HG03280 (cell line): ENCODE data around the gene OSBPL6.
A peak's percentile ranks its signal among the peaks of the same experiment; 100 is the strongest.

ENCODE experiments used
- ATAC-seq: cut with Tn5 transposase; IDR thresholded peaks from one replicate; pipeline ENCODE4 v1.9.1; 2021; ENCODE audit warnings: mild to moderate bottlenecking, moderate library complexity; ENCODE audit not compliant: unreplicated experiment

OSBPL6 gene

DNA sequence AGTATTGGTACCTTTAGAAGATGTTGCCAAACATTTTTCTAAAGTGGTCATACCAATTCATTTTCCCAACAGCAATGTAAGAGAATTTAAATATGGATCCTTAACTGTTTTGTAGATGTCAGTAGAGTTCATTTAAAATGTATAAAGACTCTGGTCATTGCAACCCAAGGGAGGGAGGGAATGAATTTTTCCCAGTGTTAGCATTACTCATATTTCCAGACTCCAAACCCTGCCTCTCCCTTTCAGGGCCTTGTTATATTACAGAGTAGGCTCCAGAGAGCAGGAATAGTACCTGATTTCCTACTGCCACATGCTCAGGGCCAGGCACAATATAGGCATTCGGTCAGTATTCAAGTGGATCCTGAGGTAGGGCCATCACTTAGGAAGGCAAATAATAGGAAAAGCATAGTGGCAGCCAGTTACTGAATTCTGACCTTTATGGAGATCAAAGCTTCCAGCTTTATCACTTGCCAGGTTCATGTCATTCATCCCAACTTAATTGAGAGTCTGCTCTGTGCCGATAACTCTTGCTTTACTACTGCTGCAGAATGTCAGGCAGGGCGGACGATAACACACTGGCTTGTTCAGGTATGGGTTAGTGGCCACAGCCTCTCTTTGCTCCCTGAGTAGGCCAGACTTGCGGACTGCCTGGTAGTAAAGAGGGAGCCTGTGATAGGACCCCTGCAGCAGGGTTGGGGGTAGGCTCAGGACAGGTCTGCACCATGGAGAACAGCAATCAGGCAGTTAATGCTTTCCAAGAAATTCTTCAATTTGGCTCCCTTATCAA is 75.3 kb downstream of the OSBPL6 start:
- ATAC-seq: no peak

DNA sequence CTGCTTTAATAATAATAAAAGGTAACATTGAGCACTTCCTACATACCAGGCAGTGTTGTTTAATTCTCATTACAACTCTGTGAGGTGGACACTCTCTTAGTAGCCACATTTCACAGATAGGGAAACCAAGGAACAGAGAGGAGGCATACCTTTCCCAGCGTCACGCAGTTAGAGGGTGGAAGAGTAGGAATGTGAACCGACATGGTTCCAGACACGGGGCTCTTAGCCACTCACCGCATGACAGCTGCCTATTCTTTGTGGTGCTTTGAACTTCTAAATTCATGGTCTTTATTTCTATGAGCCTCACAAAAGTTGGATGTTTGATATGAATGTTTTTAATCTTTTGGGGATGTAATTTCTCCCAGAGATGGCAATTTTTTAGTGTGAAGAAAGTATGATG is 76.0 kb downstream of the OSBPL6 start:
- no peak for ATAC-seq

DNA sequence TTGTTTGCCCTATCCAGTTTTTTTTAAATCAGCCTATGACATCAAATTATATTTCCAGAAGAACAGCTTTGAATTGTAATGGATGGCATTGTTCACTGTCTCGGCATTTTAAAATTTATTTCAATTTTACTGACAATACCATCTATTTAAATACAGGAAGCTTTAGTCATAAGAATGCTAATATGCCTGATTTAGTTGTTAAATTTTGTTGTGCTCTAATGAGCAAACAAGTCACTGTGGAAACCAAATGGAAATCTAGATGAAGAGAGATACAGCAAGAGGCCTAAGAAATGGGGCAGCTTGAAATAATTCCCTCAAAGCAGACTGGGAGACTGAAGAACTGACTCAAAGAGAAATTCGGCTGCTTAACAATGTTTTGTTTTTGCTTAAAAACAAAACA is 76.8 kb downstream of the OSBPL6 start:
- ATAC-seq: no peak

DNA sequence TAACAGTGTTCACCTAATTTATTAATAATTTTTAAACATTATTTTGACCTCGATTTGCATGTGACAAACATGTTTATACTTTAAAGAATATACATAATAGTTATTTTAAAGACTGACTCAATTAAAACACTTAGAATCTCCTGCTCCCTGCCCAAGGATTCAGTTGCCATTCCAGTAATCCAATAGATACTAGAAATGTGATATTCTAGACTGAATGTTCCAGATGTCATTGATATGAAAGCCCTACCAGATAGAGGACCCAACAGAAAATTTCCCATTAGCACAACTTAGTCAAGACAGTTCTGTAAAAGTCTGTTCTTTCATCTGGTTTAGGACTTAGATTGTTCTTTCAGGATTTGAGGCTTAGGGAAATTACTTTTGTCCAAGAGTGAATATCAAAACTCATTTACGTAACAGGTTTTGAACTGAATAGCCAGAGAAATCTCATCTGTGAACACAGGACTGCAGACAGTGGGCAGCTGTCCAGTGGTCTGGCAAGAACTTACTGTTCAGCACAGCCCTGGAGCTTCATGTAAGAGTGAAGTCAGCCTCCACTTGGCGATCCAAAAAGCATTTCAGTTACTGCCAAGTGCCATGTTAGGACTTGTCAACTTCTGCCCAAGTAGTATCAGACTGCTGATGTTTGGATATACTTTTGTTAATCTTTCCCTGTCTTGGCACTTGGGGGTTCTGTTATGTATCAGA is 77.5 kb downstream of the OSBPL6 start:
- no peak for ATAC-seq

DNA sequence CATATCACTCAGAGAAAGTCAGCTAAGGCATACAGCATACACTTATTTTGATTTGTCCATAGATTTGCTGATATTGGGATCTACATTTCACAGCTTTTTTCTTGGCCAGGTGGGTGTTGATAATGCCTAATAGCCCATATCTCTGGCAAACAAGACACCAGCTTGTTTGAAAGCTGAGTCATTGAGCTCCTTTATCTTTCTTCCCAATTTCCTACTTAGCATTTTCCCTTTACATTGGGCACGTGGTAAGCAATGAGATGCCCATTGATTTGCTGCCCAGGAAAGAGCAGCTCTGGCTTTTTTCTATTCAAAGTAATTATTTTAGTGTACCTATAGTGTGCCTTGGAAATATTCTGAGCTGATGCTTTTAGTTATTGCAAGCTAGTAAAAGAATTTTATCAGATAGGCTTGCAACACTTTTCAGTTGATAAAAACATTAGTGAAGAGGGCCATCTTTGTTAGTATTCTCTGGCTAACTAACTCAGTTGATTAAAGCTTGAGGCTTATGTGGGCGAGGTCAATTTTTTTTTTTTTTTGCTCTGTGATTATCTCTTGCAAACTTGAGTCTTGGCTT is 79.6 kb downstream of the OSBPL6 start:
- no peak for ATAC-seq

DNA sequence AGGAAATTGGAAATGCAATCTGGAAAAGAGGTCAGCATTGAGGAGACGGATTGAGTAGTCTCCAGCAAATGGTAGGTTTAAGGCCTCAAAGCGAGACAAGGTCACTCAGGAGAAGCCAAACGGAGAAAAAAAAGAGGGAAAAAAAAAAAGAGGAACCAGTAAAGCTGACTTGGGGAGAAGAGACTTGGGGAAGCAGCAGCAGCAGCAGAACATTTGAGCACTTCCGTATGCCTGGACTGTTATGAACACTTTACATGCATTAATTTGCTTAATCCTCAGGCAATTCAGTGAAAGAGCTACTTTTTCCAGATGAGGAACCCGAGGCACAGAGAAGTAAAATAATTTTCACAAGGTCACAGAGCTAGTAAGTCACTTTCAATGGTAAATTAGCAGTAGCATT is 81.3 kb downstream of the OSBPL6 start:
- ATAC-seq: no peak

DNA sequence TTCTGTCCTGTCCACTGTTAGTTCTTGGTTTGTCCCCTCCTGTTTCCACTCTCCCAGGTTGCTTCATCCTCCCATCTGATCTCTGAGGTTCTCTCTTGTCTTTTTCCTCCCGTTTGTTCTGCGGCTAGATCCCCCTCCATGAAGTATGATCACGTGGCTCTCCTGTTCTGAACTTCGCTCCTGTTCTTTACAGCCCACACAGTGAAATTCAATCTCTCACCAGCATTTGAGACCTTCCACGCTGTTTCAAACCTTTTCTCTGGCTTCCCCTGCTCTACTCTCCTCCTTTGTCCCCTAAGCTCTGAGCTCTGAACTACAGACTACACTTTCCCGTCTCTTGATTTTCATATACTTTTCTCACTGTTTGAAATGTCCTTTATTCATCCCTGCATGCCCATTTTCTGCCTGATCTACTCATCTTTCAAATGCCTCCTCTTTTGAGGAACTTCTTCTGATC is 83.5 kb downstream of the OSBPL6 start:
- ATAC-seq: no peak

DNA sequence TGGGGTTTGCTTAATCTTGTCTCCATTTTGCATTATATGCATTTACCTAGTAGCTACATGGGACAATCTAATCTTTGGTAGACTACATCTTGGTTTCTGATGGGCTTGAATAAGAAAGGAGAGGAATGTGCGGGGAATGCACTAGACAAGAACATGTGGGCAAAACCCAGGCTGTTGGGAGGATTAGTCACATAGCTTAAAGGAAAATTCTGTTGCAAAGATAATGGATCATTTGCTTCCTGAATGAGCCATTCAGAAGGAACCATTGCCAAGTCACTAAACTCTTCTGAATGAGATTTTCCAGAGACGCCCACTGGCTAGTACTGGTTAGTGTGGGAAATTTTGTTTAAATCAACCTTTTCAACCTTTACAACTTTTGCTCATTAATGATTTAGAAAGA is 84.8 kb downstream of the OSBPL6 start:
- no peak for ATAC-seq

DNA sequence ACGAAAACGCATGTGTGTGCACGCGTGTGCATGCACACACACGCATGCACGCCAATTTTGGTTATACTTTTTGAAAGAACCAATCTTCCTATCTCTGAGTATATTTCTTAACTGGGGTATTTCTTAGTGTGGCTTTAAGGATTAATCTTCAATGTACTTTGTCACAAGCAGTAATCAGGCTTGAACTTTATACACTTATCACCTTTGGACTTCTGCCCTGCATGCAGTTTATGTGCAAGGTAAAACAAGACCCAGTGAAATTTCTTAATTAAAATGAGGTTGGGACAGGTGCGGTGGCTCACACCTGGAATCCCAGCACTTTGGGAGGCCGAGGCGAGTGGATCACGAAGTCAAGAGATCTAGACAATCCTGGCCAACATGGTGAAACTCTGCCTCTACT is 85.3 kb downstream of the OSBPL6 start:
- ATAC-seq: no peak

DNA sequence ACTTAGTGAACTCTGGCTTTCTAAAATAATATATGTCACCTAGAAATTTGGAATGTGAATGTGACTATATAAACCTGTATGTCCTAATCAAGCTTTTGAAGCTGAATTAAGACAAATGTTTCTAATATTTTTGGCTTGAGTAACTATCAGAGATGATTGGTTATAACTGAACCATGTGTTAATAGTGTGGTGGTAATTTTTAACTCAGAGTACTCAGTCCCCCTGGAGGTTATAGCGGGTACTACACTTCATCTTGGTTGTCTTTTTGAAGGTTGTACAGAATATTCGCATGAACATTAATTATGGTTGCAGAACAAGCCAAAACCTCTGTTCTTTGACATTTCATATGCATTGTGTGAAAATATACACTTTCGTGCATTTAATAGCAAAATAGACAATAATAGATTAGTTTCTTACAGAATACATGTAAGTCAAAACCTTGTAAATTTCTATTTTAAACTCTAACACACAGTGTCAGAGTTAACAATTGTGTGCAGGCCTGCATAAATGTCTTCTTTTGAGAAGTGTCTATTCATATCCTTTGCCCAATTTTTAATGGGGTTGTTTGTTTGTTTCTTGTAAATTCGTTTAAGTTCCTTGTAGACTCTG is 86.0 kb downstream of the OSBPL6 start:
- ATAC-seq: peak; percentile 93

DNA sequence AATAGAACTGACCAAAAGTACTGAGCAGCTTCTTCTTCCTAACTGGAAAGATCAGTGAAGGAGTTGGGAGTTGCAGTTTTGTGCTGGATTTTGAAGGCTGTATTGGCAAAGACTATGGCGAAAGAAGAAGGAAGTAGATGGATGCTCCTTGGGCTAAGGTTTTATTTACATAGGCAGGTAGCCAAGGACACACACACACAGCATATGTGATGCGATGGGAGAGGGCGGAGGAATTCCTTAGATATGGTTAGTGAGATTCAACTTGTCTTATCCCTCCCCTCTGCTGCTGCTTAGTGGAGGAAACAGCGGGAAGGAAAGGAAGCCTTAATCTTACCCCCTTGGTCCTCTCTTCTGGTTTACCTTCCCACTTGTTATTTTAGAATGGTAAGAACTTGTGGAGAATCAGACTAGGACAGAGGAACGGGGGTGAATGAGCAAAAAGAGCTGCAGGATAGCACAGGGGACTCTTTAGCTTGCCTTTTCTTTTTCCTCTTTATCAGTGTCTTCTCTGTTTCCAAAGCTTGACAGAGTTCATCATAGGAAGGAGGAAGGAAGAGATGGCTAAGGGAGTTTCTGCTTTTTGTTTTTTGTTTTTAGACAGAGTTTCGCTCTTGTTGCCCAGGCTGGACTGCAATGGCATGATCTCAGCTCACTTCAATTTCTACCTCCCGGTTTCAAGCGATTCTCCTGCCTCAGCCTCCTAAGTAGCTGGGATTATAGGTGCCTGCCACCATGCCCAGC is 87.9 kb downstream of the OSBPL6 start:
- no peak for ATAC-seq

DNA sequence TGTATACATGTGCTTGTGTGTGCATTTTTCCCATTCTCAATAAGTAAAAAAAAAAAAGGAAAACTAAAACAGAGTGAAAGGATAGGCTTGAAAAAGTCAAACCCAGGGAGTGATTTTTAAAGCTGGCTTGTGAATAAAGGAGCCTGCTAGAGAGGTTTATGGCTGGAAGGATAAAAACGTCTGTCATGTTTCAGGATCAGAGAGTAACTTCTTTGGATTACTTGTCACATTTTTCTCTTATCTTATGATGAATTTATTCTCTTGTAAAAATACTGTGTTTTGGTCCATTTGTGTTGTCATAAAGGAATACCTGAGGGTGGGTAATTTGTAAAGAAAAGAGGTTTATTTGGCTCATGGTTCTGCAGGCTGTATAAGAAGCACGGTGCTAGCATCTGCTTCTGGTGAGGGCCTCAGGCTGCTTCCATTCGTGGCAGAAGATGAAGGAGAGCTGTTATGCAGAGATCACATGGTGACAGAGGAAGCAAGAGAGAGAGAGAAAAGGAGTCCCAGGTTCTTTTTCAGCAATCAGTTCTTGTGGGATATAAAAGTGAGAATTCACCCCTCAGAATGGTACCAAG is 89.1 kb downstream of the OSBPL6 start:
- ATAC-seq: no peak

DNA sequence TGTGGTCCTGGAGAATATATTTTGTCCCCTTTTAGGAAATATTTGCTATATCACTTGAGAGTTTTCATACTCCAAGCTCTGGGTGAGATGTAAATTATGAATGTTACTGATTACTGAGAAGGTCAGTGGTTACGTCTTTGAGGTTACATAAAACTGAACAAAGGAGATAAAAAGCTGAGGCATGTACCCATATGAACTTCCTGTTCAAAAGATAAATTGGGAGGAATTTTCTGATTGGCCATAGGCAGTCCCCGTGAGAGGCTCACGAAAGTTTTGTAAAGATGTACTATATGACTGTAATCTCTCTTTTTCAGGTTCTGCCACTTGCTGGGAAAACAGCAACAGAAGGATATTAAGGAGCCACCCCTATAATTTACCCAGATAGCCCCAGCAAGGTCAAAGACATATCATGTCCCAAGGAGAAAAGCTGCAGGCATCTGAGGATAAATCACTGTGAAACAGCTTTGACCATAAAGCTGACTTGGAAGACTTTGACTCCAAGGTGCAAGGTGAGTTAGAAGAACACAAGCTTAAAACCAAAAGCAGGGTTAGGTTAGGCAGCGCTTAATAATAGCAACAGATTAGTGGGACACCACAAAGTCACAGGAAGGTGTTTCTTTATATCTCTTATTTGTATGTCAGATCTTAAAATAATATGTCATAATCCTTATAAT is 90.4 kb downstream of the OSBPL6 start:
- ATAC-seq: no peak

DNA sequence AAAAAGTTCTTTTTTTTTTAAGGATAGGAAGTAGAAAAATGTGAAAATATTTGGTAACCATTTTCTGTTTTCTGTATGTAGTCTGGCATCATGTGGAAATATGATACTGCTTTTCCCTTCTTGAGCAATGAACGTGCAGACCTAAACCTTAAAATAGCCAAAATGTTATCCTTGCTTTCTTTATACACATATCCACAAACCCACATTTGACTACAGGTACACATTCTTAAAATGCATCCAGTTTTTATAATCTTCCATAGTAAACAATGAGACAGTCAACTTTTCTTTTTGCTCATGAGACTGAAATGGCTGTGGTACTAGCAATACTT is 90.9 kb downstream of the OSBPL6 start:
- no peak for ATAC-seq

DNA sequence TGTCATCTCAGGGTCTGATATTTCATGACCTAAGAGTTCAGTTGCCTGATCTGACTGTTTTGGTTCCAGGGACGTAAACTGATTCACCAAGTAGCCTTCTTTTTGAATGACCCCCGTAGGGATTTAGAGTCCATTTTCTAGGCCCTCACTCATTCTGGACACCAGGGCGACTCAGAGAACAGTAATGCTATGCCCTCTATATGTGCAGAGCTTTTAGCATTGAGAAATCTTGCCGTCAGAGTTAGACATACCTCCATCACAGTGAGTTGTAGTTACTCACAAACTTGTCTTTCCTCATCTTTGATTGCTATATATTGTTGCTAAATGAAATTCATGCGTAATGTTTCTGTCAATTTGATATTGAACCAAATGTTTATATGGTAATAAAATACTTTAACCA is 92.3 kb downstream of the OSBPL6 start:
- no peak for ATAC-seq

DNA sequence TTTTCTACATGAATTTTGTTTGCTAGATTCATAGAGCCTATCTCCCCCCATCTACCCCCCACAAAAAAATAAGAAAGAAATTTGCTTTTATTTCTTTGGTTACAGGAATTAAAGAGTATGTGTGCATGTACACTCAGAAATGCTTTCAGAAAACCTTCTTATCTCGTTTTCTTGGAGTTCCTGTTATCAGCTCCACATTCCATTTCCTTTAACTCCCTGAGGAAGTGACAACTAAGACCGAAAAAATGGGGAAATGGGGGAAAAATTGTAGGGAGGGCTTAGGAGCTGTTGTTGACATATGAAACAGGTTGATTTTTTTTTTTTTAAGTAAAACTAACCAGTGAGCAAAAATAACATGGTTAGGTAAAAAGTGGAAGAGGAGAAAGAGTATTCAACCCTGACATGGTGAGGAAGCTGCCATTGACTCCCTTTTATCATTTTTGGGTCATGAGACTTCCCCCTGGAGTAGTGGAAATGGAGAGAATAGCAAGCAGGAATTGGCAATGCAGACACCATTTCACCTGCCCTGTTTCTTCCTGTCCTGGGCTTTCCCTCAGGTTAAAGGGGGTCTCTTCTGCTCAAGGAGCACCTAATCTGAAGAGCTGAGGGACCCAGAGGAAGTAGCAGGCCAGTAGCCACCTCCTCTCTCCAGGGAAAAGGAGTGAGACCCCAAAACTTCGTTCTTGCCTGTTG is 93.5 kb downstream of the OSBPL6 start:
- no peak for ATAC-seq

DNA sequence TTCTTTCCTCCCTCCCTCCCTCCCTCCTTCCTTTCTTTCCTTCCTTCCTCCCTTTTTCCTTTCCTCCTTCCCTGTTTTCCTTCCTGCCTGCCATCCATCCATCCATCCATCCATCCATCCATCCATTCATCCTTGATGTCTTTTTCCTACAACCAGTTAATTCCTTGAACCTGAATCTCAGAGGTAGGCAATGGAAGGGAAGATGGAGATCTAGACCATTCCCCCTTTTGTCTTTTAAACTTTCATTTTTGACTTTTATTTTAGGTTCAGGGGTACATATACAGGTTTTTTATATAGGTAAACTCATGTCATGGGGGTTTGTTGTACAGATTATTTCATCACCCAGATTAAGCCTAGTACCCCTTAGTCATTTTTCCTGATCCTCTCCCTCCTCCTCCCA is 97.4 kb downstream of the OSBPL6 start:
- no peak for ATAC-seq

DNA sequence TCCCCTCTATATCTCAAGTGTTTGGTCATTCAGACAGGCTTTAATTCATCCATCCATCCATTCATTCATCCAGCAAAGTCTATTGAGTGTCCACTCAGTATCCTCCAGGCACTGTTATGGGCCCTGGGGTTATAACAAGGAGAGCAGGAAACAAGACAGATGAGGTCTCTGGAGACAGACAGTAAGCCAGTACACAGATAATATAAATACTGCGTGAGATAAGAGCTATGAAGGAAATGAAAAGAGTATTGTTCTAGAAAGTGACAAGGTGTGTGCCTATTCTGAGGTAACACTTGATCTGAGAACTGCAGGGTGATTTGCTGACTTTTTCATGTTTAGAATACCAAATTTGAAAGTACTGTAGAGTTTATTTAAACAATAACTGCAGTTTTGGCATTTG is 98.3 kb downstream of the OSBPL6 start:
- ATAC-seq: no peak

DNA sequence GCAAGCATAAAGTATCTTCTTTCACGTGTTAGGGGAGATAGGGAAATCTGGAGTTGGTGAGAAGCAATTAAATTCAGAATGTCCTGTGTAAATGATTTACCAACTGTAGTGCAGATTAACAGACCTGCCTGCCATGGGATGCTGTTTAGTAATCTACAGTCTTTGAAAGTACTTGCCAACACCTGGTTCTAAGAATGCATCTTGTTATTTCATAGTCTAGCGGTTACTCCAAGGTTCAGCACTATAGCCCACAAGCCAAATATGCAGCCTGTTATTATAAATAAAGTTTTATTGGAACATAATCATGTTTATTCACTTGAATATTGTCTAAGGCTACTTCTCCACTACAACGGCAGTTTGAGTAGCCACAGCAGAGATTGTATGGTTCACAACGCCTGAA is 100.8 kb downstream of the OSBPL6 start:
- ATAC-seq: no peak

DNA sequence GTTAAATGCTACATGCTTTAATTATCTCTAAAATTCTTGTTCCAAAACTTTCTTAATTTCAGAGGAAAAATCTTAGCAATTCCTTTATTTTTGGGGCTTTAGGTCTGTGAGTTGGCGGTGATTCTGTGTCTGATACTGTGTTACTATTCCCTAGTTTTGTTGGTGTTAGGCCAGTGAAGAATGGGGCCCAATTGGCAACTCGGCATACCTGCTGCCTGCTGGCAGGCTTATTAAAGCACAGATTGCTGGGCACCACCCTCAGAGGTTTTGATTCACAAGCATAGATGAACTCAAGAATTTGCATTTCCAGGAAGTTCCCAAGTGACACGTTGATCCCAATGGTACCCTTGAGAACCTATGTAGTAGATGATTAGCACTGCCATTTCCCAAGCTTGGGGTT is 101.6 kb downstream of the OSBPL6 start:
- ATAC-seq: no peak
